OCI-LY3 (cell line): ENCODE measurements around the gene PTCHD1.

Experiments used
- CTCF ChIP-seq: fragments of 200-600, 300-600 bp; sonication (generic); IDR thresholded peaks from 2 replicates; pipeline ENCODE4 v1.5.1; 2014; ENCODE audit warnings: antibody characterized with exemption, low read length, low read depth
- EZH2phosphoT487 ChIP-seq: fragments of 200-600 bp; shearing (Covaris generic); IDR thresholded peaks from 2 replicates; pipeline ENCODE4 v1.6.1; 2018; ENCODE audit warnings: antibody characterized with exemption, mixed run types, low read depth

DNA sequence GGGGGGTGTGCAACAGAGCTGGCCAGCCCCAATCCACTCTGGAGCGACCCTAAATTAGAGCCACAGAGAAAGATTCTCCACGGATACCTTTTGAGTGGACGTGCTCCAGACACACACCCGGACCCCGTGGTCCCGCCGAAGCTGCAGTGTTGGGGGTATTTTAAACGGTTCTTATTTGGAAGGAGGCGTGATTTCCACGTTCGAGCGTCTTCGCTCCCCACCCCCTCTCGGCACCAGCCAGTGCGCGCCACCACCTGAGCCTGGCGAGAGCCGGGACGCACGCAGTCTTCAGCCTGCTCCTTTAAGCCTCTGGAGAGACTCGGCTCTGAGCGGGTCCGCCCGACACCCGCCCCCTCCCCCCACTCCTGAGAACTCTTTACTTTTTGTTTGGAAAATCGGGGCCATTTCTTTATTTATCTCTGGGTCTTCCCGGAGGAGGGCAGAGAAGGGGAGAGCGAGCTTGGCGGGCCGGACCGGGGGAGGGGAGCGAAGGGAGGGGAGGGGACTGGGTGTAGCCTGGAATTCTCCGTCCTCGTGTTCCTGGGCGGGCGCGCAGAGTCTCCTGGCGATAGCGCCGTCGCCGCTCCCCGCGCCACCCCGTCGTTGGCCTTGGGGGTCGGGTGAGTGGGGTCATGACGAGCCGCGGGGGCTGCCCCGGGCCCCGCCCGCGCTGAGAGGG is 668 bp upstream of the PTCHD1 start:
- no peak for TF ChIP-seq EZH2phosphoT487
- TF ChIP-seq CTCF = no peak
